ENCODE results near the gene MRS2. TPM values are rescaled to one million over a fixed set of nuclear protein-coding genes. Genes with fewer than 3 reads are reported as not detected.

MRS2 gene
- total and polyA plus RNA-seq, 9 of the 15 experiments (the other 6 are each of a cell fraction or from before 2014, with no cell fraction given), result 14.6 to 57.9 (median 48.1) TPM

GRCh38 chr6:24444588-24444987 is 41.9 kb downstream of the MRS2 start:
- DNase-seq (ENCODE audit: extremely low read depth in 1 of 4, low spot score in 3 of 4) (no peak), ATAC-seq (no peak), FAIRE-seq (no peak)
- ChIA-PET POLR2A (no interaction called here), CTCF (ENCODE audit: low intra/inter-chr PET ratio) (no interaction called here)
- intact Hi-C loops (cut with micrococcal nuclease), result no loop called here
- Histone ChIP-seq H3K36me3 (ENCODE audit: control insufficient read depth, insufficient read depth, low read length) (no peaks in the 10 kb centered on the region), H3K9ac (ENCODE audit: insufficient read depth in 1 of 2, low read depth in 2 of 2, low read length in 2 of 2) (no peak overlapping the region), H4K20me1 (replicated peaks; ENCODE audit: control insufficient read depth, insufficient read depth, low read length) (0 out of 2 replicates have a peak, but pooled peaks cover 3% of the 10 kb centered on the region), H2AFZ (ENCODE audit: low read depth, low read length) (no peak overlapping the region), H3K9me1 (ENCODE audit: control insufficient read depth, insufficient read depth, low read length) (no peaks in the 10 kb centered on the region), H3K27me3 (ENCODE audit: control insufficient read depth in 2 of 2, insufficient read depth in 2 of 2, low read length in 2 of 2) (no peaks in the 10 kb centered on the region), H3K4me2 (ENCODE audit: insufficient read depth, low read length) (no peak overlapping the region), H3K79me2 (ENCODE audit: control insufficient read depth, insufficient read depth, low read length) (no peaks in the 10 kb centered on the region), H3K27ac (ENCODE audit: extremely low read depth, low read depth, low read length) (no peak overlapping the region), H3K4me3 (no peak overlapping the region), H3K4me1 (replicated peaks in 1 of 2; ENCODE audit: control insufficient read depth in 2 of 2, insufficient read depth in 2 of 2, low read length in 2 of 2) (peaks cover under 1 to 3% of the 10 kb centered on the region in 2 experiments; a peak in 2 of 5 replicates), H3K9me3 (replicated peaks; ENCODE audit: control insufficient read depth, insufficient read depth, low read depth, low read length) (no peaks in the 10 kb centered on the region)
- BruUV-seq (replicated peaks), result no TSS peak
- 17% methylated on average over 4 of the region's 4 CpGs for WGBS (ENCODE audit: insufficient coverage, low coverage, missing lambda C conversion rate)
- in situ Hi-C loops (cut with MboI), result no loop called here
- TF ChIP-seq BMI1 (IDR thresholded peaks at IDR 0.05; ENCODE audit: low read length) (no peak), ZNF583 (CRISPR knock-in tag; IDR thresholded peaks at IDR 0.05) (no peak), NELFE (IDR thresholded peaks at IDR 0.05; ENCODE audit: insufficient read depth, insufficient read length) (no peak), ZNF324 (CRISPR knock-in tag; IDR thresholded peaks at IDR 0.05) (no peak), RCOR1 (IDR thresholded peaks at IDR 0.05; ENCODE audit: borderline replicate concordance in 1 of 2, low read depth in 2 of 2, low read length in 2 of 2) (no peak), TFE3 (CRISPR knock-in tag; IDR thresholded peaks at IDR 0.05) (no peak), ELK1 (CRISPR knock-in tag; IDR thresholded peaks at IDR 0.05) (no peak), ZNF146 (CRISPR knock-in tag; IDR thresholded peaks at IDR 0.05; ENCODE audit: unreplicated experiment) (no peak), GTF2E2 (tag; IDR thresholded peaks at IDR 0.05) (no peak), DLX4 (CRISPR knock-in tag; IDR thresholded peaks at IDR 0.05) (no peak), ATF7 (IDR thresholded peaks at IDR 0.05) (no peak), MCM7 (IDR thresholded peaks at IDR 0.05) (no peak), RFX5 (IDR thresholded peaks at IDR 0.05; ENCODE audit: low read depth, low read length) (no peak), ZNF436 (CRISPR knock-in tag; IDR thresholded peaks at IDR 0.05) (no peak), KLF10 (CRISPR knock-in tag; IDR thresholded peaks at IDR 0.05) (no peak), GTF2F1 (IDR thresholded peaks at IDR 0.05; ENCODE audit: low read depth, low read length) (no peak), CTBP1 (IDR thresholded peaks at IDR 0.05; ENCODE audit: borderline replicate concordance) (no peak), TEAD1 (CRISPR knock-in tag; IDR thresholded peaks at IDR 0.05) (no peak), CTCF (IDR thresholded peaks at IDR 0.05 in 2 of 3, conservative IDR thresholded peaks at IDR 0.05 in 1 of 3; ENCODE audit: insufficient read depth in 2 of 3, low read depth in 1 of 3, low read length in 3 of 3) (no peak)

Measured in K562 (cell line).